Skeletal muscle satellite cell (primary cell): Measurements from ENCODE around the gene A1CF.

Source experiments
- H3K27me3 ChIP-seq: 2 replicates; pipeline ENCODE4 v1.7.0; 2013; ENCODE audit warnings: low read length; ENCODE audit not compliant: control insufficient read depth, insufficient read depth
- H3K36me3 ChIP-seq: 2 replicates; pipeline ENCODE4 v1.7.0; 2013; ENCODE audit warnings: mild to moderate bottlenecking, control low read depth, low read length; ENCODE audit not compliant: insufficient read depth
- H3K4me1 ChIP-seq: 2 replicates; pipeline ENCODE4 v1.7.0; 2013; ENCODE audit warnings: low read length; ENCODE audit not compliant: control insufficient read depth, insufficient read depth
- H3K4me2 ChIP-seq: 2 replicates; pipeline ENCODE4 v1.7.0; 2013; ENCODE audit warnings: mild to moderate bottlenecking, low read length
- H3K4me3 ChIP-seq: 2 replicates; pipeline ENCODE4 v1.7.0; 2013; ENCODE audit warnings: low read length
- H3K9ac ChIP-seq: 2 replicates; pipeline ENCODE4 v1.7.0; 2013; ENCODE audit warnings: mild to moderate bottlenecking, low read depth, low read length, moderate library complexity
- H3K9me3 ChIP-seq: replicated peaks from 2 replicates; pipeline ENCODE4 v1.7.0; 2013; ENCODE audit warnings: mild to moderate bottlenecking, control low read depth, low read length

A1CF gene

DNA sequence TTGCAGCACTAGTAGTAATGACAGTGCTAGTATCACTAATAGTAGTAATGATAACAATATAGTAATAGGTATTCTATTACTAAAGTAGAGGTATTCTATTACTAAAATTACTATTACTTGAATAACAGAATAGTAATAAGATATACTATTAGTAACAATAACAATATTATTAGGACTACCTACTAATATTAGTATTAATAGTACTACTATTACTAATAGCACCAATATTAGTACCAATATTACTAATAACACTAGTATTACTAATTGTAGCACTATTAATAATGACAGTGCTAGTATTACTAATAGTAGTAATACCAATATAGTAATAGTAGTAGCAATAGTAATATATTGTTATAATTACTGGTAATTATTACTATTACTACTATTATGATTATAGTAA, 24.1 kb downstream of the A1CF start:
- Histone ChIP-seq H3K4me1 (no peaks in the 10 kb centered on the region), H3K36me3 (no peaks in the 10 kb centered on the region), H3K27me3 (peaks cover 19% of the 10 kb centered on the region), H3K4me2 (no peak overlapping the region), H3K4me3 (no peak overlapping the region), H3K9ac (no peak overlapping the region), H3K9me3 (no peaks in the 10 kb centered on the region)

DNA sequence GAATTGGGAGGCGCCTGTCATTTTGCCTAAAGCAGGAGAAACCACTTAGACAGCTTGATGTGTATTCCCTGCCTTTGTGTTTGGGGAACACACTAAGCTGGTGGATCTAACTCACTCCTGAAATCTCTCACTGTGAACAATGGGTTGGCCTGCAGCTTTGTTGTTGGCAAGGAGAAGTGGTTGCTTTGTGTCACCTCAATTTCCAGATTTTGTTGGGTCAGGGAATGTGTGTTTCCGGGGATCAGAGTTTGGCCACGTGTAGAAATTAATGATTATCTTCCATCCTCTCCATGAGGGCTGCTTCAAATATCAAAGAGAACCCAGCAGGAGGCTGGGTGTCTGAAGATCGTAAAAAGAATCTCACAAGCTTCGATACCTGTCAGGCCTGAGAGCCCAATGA, 27.8 kb downstream of the A1CF start:
- Histone ChIP-seq H3K9ac (no peak overlapping the region), H3K9me3 (no peaks in the 10 kb centered on the region), H3K27me3 (peaks cover 5% of the 10 kb centered on the region), H3K36me3 (no peaks in the 10 kb centered on the region), H3K4me1 (no peaks in the 10 kb centered on the region), H3K4me3 (no peak overlapping the region), H3K4me2 (no peak overlapping the region)

DNA sequence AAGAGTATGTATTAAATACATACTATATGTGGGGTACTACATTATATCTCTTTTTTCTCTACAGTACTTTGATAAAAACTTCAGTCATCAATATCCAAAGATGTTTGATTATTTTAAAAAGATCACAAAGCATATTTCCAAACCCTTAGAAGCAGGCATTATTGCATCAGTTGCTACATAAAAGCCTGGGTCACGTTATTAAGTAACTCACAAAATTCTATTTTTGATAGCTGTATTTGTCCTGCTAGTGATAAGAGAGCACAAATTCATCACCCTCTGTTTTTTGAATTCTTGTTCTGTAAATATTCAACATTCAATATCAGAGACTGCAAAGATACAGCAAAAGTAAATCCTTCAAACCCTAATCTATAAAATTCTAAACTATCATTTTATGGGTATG, 30.0 kb downstream of the A1CF start:
- peaks cover 4% of the 10 kb centered on the region for H3K4me1 ChIP-seq
- no peak overlapping the region for H3K4me2 ChIP-seq
- H3K36me3 ChIP-seq, result no peaks in the 10 kb centered on the region
- no peaks in the 10 kb centered on the region for H3K9me3 ChIP-seq
- no peak overlapping the region for H3K4me3 ChIP-seq
- no peak overlapping the region for H3K9ac ChIP-seq
- H3K27me3 ChIP-seq, result peaks cover 5% of the 10 kb centered on the region

DNA sequence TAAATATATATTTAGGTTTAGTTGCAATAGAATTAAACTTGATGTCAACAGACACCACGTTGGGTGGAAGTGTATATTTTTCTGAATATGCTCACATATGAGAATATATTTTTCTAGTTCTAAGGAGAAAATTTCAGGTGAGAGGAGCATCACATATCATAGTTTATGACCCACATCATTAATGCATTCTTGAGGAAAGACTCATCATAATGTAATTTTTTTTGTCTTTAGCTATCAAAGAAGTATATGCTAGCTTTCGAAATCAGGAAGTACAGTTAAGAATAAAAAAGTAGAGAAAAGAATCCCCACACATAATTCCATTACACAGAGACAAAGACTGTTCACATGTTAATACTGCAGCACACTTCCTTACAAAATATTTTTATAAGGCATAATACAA, 30.4 kb downstream of the A1CF start:
- Histone ChIP-seq H3K4me2 (no peak overlapping the region), H3K9me3 (no peaks in the 10 kb centered on the region), H3K9ac (no peak overlapping the region), H3K27me3 (peaks cover 5% of the 10 kb centered on the region), H3K4me1 (peaks cover 8% of the 10 kb centered on the region), H3K36me3 (no peaks in the 10 kb centered on the region), H3K4me3 (no peak overlapping the region)

DNA sequence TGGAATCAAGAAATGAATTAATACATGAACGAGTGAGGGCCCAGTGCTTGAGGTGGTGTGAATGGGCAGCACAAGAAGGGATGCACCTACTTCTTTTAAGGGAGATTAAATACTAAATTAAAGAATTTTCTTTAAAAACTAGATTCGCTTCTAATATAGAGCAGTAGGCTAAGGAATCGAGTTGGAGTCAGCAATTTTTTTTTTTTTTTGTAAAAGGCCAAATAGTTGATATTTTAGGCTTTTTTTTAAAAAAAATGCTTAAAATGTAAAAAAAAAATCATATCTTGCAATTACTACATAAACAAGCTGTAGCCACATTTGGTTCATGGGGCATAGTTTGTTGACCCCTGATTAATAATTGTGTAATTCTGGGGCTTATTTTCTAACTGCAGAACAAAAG, 31.9 kb downstream of the A1CF start:
- Histone ChIP-seq H3K4me2 (no peak overlapping the region), H3K4me3 (no peak overlapping the region), H3K9ac (no peak overlapping the region), H3K27me3 (peaks cover 5% of the 10 kb centered on the region), H3K36me3 (no peaks in the 10 kb centered on the region), H3K9me3 (no peaks in the 10 kb centered on the region), H3K4me1 (peaks cover 12% of the 10 kb centered on the region)

DNA sequence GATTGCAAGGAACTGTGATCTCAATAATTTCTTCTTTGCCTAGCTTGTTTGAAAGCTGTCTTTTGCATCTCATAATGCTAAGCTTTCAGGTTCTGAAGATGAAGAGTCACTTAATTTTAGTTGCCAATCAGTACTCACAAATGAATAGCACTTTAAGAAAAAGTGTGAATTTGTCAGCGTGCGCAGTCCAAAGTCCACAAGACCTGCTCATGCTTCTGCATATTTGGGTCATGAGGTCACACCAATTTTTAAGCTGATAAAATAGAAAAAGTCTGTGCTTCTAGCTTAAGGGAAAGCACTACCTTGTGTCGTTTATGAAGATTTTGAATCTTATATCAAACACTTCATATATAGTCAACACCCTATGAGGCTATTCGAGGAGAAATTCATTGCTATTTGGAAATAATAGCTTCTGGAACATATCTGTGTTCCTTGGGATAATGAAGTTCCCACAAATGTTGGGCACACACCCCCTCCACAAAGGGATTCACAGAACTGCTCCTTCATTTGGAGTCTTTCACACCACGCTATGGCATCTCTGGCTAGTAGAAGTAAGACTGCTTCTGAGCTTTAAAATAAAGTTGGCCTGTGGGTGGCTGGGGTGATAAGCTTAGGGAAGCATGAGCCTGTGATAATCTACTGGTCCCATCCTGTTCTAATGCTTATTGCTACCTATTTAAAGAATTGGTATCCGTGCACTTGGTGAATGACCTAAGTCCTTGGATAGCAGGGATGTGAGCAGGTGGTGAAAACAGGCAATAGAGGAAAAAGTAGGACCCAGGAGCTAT, 33.3 kb downstream of the A1CF start:
- Histone ChIP-seq H3K9ac (no peak overlapping the region), H3K9me3 (no peaks in the 10 kb centered on the region), H3K27me3 (no peaks in the 10 kb centered on the region)

DNA sequence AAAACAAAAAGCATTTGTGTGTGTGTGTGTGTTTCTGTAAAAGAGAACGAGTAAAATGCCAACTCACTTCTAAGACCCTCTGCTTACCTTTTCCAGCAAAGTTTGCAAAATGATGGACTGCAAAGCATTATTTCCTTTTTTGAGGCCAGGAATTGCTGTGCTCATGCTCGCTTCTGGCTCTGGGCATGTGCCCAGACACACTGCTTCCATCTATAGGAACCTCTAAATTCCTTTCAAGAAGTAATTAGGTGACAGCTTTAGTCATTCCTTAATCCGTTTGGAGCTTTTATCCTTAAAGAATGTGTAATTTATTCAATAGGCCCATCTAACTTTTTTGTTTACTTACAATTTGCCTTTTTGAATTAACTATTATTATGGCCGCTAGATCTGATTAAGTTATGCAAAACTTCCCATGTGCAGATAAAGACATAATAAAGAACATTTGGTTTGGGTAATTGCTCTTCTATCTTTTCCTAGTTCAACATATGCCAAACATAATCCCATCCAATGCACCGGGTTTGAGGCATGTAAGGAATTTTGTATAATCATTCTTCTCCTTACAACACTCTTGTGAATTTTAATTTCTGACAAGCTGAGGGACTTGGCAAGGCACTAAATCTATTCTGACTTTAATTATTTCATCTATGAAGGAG, 34.7 kb downstream of the A1CF start:
- H3K4me3 ChIP-seq, result no peak overlapping the region
- no peak overlapping the region for H3K9ac ChIP-seq
- H3K4me2 ChIP-seq, result no peak overlapping the region
- no peaks in the 10 kb centered on the region for H3K27me3 ChIP-seq
- no peaks in the 10 kb centered on the region for H3K9me3 ChIP-seq
- H3K36me3 ChIP-seq, result no peaks in the 10 kb centered on the region
- H3K4me1 ChIP-seq, result peaks cover 18% of the 10 kb centered on the region

More for the DNA sequence above, 33.3 kb downstream of the A1CF start:
- no peaks in the 10 kb centered on the region for H3K36me3 ChIP-seq
- peaks cover 12% of the 10 kb centered on the region for H3K4me1 ChIP-seq
- H3K4me2 ChIP-seq, result no peak overlapping the region
- H3K4me3 ChIP-seq, result no peak overlapping the region

DNA sequence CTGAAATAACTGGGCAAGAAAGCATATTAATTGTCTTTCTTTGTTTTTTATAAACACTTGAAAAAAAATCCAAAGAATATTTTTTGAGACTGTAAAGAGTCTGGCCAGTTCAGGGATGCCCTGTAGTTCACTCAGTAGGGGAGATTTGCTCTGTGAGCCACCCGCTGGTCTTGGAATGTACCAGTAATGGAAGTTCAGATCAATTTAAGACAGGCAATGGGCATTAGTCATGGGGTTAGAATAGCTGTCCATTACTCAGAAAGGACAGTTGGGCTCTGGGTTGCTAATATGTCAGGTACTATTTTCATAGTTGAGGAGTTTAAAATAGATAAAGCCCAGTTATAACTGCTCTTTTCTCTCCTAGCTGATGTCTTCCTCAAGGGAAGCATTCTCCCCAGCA, 38.7 kb downstream of the A1CF start:
- H3K9ac ChIP-seq, result no peak overlapping the region

DNA sequence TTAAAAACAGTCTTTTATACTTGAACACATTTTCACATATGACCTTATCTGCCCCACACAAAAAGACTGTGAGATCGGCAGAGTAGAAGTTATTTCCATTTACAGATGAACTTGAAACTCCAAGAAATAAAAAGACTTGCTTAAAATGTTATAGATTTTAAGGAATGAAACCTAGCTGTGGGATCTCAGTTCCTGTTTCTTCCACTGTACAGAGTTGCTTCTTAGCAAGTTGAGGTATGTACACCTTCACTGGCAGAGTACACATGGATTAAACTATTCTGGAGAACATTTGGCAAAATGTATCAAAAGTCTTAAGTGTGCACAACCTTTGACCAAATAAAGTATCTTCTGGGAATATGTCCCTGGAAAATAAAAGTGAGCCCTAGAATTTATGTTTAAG, 48.3 kb downstream of the A1CF start:
- Histone ChIP-seq H3K4me2 (no peak overlapping the region), H3K27me3 (peaks cover 50% of the 10 kb centered on the region), H3K9me3 (no peaks in the 10 kb centered on the region), H3K36me3 (no peaks in the 10 kb centered on the region), H3K4me3 (no peak overlapping the region), H3K4me1 (no peaks in the 10 kb centered on the region), H3K9ac (no peak overlapping the region)

More for the DNA sequence above, 38.7 kb downstream of the A1CF start:
- no peaks in the 10 kb centered on the region for H3K36me3 ChIP-seq
- H3K4me3 ChIP-seq, result no peak overlapping the region
- no peak overlapping the region for H3K4me2 ChIP-seq
- H3K9me3 ChIP-seq, result no peaks in the 10 kb centered on the region
- H3K4me1 ChIP-seq, result peaks cover 18% of the 10 kb centered on the region
- peaks cover 5% of the 10 kb centered on the region for H3K27me3 ChIP-seq

DNA sequence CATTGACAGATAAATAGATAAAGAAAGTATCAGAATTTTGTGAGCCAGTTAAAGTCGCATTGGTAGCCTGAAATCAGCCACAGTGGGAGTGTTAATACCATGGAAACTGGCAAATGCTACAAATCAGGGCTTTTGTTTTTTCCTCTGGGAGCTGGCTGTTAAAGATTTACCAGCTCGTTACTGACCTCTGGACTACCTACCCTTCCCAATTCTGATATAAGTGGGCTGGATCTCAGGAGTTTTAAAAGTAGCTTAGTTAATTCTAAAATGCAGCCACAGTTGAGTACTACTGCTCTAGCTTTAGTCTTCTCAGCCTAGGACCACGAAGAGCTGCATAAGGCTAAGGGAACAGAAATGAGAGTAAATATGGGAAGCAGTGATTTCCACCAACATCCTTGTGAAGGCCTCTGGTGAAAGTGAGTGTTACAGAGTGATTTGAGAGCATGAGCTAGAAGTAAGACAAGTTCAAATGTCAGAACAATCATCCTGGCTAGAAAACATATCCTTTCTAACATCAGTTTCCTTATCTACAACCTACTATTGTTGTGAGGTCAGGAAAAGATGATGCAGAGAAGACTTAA, 53.2 kb downstream of the A1CF start:
- Histone ChIP-seq H3K27me3 (peaks cover 39% of the 10 kb centered on the region), H3K4me2 (no peak overlapping the region), H3K4me3 (no peak overlapping the region), H3K9me3 (no peaks in the 10 kb centered on the region), H3K9ac (no peak overlapping the region), H3K36me3 (no peaks in the 10 kb centered on the region), H3K4me1 (no peaks in the 10 kb centered on the region)

DNA sequence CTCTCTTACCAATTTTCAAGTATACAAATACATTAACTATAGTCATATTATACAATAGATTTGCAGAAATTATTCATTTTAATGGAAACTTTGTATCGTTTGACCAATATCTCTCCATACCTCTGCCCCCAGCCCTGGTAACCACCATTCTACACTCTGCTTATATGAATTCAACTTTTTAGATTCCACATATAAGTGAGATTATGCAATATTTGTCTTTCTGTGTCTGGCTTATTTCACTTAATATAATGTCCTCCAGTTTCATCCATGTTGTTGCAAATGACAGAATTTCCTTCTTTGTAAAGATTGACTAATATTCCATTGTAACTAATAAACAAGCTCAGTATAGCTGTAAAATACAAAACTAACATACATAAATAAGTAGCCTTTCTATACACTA, 55.4 kb downstream of the A1CF start:
- no peaks in the 10 kb centered on the region for H3K36me3 ChIP-seq
- H3K4me2 ChIP-seq, result no peak overlapping the region
- peaks cover 33% of the 10 kb centered on the region for H3K27me3 ChIP-seq
- H3K9me3 ChIP-seq, result no peaks in the 10 kb centered on the region
- no peaks in the 10 kb centered on the region for H3K4me1 ChIP-seq
- no peak overlapping the region for H3K9ac ChIP-seq
- H3K4me3 ChIP-seq, result no peak overlapping the region
